HepG2 (cell line): ENCODE measurements around the gene DOK1. TPM values are rescaled to one million over a fixed set of nuclear protein-coding genes. Genes with fewer than 3 reads are reported as not detected.

Experiments used
- ATAC-seq: fragments of 200-7000 bp; cut with Tn5 transposase; 3 replicates; pipeline ENCODE4 v1.9.1; 2020; ENCODE audit warnings: mild to moderate bottlenecking, moderate library complexity
- BruUV-seq: library from RNA; stranded (reverse); fragments of 400-500 nt; replicated peaks from 2 replicates; lab custom pipeline; 2021; lab: Mats Ljungman, UMichigan
- CTCF ChIA-PET: fragments of 300-600 bp; formaldehyde crosslinking; extraction: SDS; loops from one replicate; lab custom pipeline; 2021; ENCODE audit warnings: low total read pairs, inconsistent platforms, low intra/inter-chr PET ratio; lab: Yijun Ruan, JAX
- POLR2A ChIA-PET: fragments of 350-600 bp; sonication (Branson Sonifier 250); formaldehyde crosslinking; loops from one replicate; lab custom pipeline; 2020; ENCODE audit warnings: antibody characterized with exemption, inconsistent platforms; lab: Yijun Ruan, JAX
- DNase-seq: peaks from one replicate; pipeline ENCODE4 v3.0.0-alpha.2; 2015; ENCODE audit warnings: low spot score
- FAIRE-seq: peaks from 3 replicates; lab custom pipeline; 2011; peaks lifted over from hg19 to GRCh38; lab: Jason Lieb, UNC
- H2AFZ ChIP-seq: one replicate; pipeline ENCODE4 v1.6.1; 2011; ENCODE audit warnings: low read length, inconsistent platforms
- H3K27ac ChIP-seq: fragments of 300-600 bp; 3 replicates; pipeline ENCODE4 v1.8.0; 2011; ENCODE audit warnings: mixed run types, mild to moderate bottlenecking, mixed read lengths, low read length, inconsistent platforms; ENCODE audit not compliant: insufficient read depth; ENCODE audit errors: extremely low read length
- H3K27me3 ChIP-seq, 2 experiments: fragments of 200-600 bp in 1 of 2; 2 replicates in 1 of 2; 3 replicates in 1 of 2; pipeline versions ENCODE4 v1.6.0 to v1.8.0; 2011; ENCODE audit warnings: low read length in 2 of 2, mild to moderate bottlenecking in 2 of 2, moderate library complexity in 2 of 2, inconsistent platforms in 1 of 2; ENCODE audit not compliant: insufficient read depth in 2 of 2, control insufficient read depth in 1 of 2
- H3K36me3 ChIP-seq, 2 experiments: fragments of 200-600 bp in 1 of 2; replicated peaks in 1 of 2; 2 replicates in 1 of 2; 3 replicates in 1 of 2; pipeline versions ENCODE4 v1.5.1 to v1.8.0; 2011; ENCODE audit warnings: low read length in 2 of 2, inconsistent platforms in 1 of 2; ENCODE audit not compliant: insufficient read depth in 2 of 2, control insufficient read depth in 1 of 2
- H3K4me1 ChIP-seq: 2 replicates; pipeline ENCODE4 v1.5.1; 2012; ENCODE audit warnings: low read length, inconsistent platforms; ENCODE audit not compliant: insufficient read depth
- H3K4me2 ChIP-seq: 2 replicates; pipeline ENCODE4 v1.6.0; 2011; ENCODE audit warnings: low read depth, low read length, inconsistent platforms
- H3K4me3 ChIP-seq, 3 experiments: fragments of 200-600 bp in 1 of 3; sonication (generic), shearing (Covaris generic) in 1 of 3; replicated peaks in 1 of 3; 2 replicates each; pipeline ENCODE4 v1.5.1; 2011 to 2016; ENCODE audit warnings: low read length in 3 of 3, inconsistent platforms in 2 of 3, low read depth in 2 of 3, mild to moderate bottlenecking in 2 of 3, control low read depth in 1 of 3, mixed read lengths in 1 of 3; ENCODE audit not compliant: insufficient read depth in 1 of 3
- H3K79me2 ChIP-seq: one replicate; pipeline ENCODE4 v1.6.1; 2011; ENCODE audit warnings: low read length, inconsistent platforms; ENCODE audit not compliant: insufficient read depth
- H3K9ac ChIP-seq: 2 replicates; pipeline ENCODE4 v1.6.0; 2011; ENCODE audit warnings: mild to moderate bottlenecking, low read depth, low read length, inconsistent platforms; ENCODE audit not compliant: insufficient read depth
- H3K9me3 ChIP-seq: 2 replicates; pipeline ENCODE4 v1.5.1; 2012; ENCODE audit warnings: mild to moderate bottlenecking, low read length
- H4K20me1 ChIP-seq: 2 replicates; pipeline ENCODE4 v1.6.0; 2011; ENCODE audit warnings: inconsistent platforms, mild to moderate bottlenecking, low read length, moderate library complexity; ENCODE audit not compliant: insufficient read depth
- GPN1 ChIP-seq: sonication (generic); formaldehyde crosslinking; IDR thresholded peaks from 2 replicates; pipeline ENCODE4 v1.5.1; 2020; ENCODE audit warnings: missing genetic modification reagents, borderline replicate concordance
- NFYB ChIP-seq: sonication (generic); formaldehyde crosslinking; IDR thresholded peaks from 2 replicates; pipeline ENCODE4 v1.4.0; 2020; ENCODE audit warnings: missing genetic modification reagents
- TGIF2 ChIP-seq: IDR thresholded peaks from 2 replicates; pipeline ENCODE4 v1.6.1; 2016; ENCODE audit warnings: control low read depth, missing compliant biosample characterization
- ZNF263 ChIP-seq: sonication (generic); formaldehyde crosslinking; IDR thresholded peaks from 2 replicates; pipeline ENCODE4 v1.4.0; 2020; ENCODE audit warnings: missing genetic modification reagents
- ZNF703 ChIP-seq: sonication (generic); formaldehyde crosslinking; IDR thresholded peaks from 2 replicates; pipeline ENCODE4 v1.5.1; 2020; ENCODE audit warnings: missing genetic modification reagents, mild to moderate bottlenecking, moderate library complexity, borderline replicate concordance
- ZNF761 ChIP-seq: sonication (generic); formaldehyde crosslinking; conservative IDR thresholded peaks from 2 replicates; pipeline ENCODE4 v1.4.0; 2020; ENCODE audit warnings: mild to moderate bottlenecking, missing genetic modification reagents
- ZNF879 ChIP-seq: sonication (generic); formaldehyde crosslinking; IDR thresholded peaks from 2 replicates; pipeline ENCODE4 v1.8.1; 2023; ENCODE audit warnings: missing genetic modification reagents
- WGBS: methylation state at CpG from one replicate; pipeline ENCODE4 v1.1.6; 2017; ENCODE audit warnings: low lambda C conversion rate; 5-methylcytosine and 5-hydroxymethylcytosine counted together
- in situ Hi-C: cut with HindIII; loops from 2 replicates; pipeline ENCODE4 v1.10.0; 2017; ENCODE audit warnings: low pct_unique_long_range_greater_than_20kb; ENCODE audit not compliant: extremely low pct_ligation_motif_present
- intact Hi-C: fragments of 100-400 bp; cut with micrococcal nuclease; formaldehyde crosslinking; loops from one replicate; pipeline ENCODE4 v1.10.0; 2022; ENCODE audit not compliant: unreplicated experiment
- polyA plus RNA-seq, 8 experiments: library from polyadenylated mRNA; depleted of rRNA in 3 of 8; stranded (reverse) in 7 of 8; unstranded in 1 of 8; fragments of >200 nt; fragmentation: Illumina TruSeq in 4 of 8; extraction: Trizol in 4 of 8; gene quantifications; 2 replicates each; pipeline versions ENCODE4 v1.2.1 to v1.2.3, GENCODE V29; 2011 to 2016; ENCODE audit warnings: low read depth in 4 of 8, missing spikeins in 1 of 8, mixed read lengths in 1 of 8; ENCODE audit not compliant: insufficient read depth in 1 of 8
- total RNA-seq, 5 experiments: library from RNA; depleted of rRNA; stranded (reverse); fragments of >200 nt; fragmentation: Illumina TruSeq; extraction: Trizol; gene quantifications; 2 replicates each; pipeline ENCODE4 v1.2.3, GENCODE V29; 2016; ENCODE audit warnings: low read depth in 1 of 5
- TF ChIP-seq, protein P1 (sequence below): sonication (generic); formaldehyde crosslinking; IDR thresholded peaks from 2 replicates; pipeline ENCODE4 v1.4.0; 2020; ENCODE audit warnings: mild to moderate bottlenecking, missing genetic modification reagents
- TF ChIP-seq, protein P2 (sequence below), 2 experiments: fragments of 450-650 bp in 1 of 2; sonication (generic) in 1 of 2; formaldehyde crosslinking in 1 of 2; IDR thresholded peaks; 2 replicates each; pipeline versions ENCODE4 v1.6.1 to v1.8.0; 2016 to 2022; ENCODE audit warnings: antibody characterized with exemption in 1 of 2, mild to moderate bottlenecking in 1 of 2, missing genetic modification reagents in 1 of 2
- TF ChIP-seq, protein P3 (sequence below): sonication (generic); formaldehyde crosslinking; IDR thresholded peaks from 2 replicates; pipeline ENCODE4 v1.5.1; 2020; ENCODE audit warnings: mild to moderate bottlenecking, missing genetic modification reagents
- TF ChIP-seq, protein P4 (sequence below): sonication (generic); formaldehyde crosslinking; IDR thresholded peaks from 2 replicates; pipeline ENCODE4 v1.5.0; 2020; ENCODE audit warnings: missing genetic modification reagents, mild to moderate bottlenecking, borderline replicate concordance

DOK1 gene
- total and polyA plus RNA-seq, 2 of the 13 experiments (the other 11 are each of a cell fraction or from before 2014, with no cell fraction given): 0.53 to 0.74 TPM

DNA sequence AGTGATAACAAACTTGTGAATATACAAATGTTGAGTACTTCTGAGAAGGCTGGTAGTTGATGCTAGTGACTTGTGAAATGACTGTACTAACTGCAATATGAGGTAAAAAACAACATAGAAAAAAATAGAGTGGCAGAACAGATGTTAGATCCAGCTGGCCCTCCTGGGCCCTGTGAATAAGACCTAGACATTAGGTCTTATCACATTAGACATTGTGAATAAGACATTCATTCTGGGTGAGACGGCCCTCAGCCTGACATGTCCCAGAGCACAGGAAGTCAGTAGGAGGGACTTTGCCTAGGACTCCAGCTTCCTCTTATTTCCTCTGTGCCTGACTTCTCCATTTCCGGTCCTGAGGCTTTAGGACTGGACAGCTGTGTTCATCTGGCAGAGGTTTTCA is 22.9 kb downstream of the DOK1 start:
- DNase-seq: no peak
- in situ Hi-C loops: no loop called here
- H3K27me3 ChIP-seq: peaks cover 0 to 27% of the 10 kb centered on the region in 2 experiments; a peak in 4 of 5 replicates
- H3K4me2 ChIP-seq: 0 out of 2 replicates have a peak overlapping the region, but pooled peaks have one; percentile 21
- no peaks in the 10 kb centered on the region for H3K9me3 ChIP-seq
- H3K4me1 ChIP-seq: peaks cover 4% of the 10 kb centered on the region
- ChIA-PET CTCF (no interaction called here), POLR2A (no interaction called here)
- no peaks in the 10 kb centered on the region for H3K79me2 ChIP-seq
- intact Hi-C loops: no loop called here
- H3K9ac ChIP-seq: no peak overlapping the region
- no TSS peak for BruUV-seq
- WGBS: 0% methylated on average over 2 of the region's 2 CpGs
- peak overlapping the region; percentile 20 for H2AFZ ChIP-seq
- no peak overlapping the region for H3K27ac ChIP-seq
- no peaks in the 10 kb centered on the region for H3K36me3 ChIP-seq
- ATAC-seq: peak; percentile 59; the same call in 2 of the 3 replicates
- H3K4me3 ChIP-seq: no peak overlapping the region
- no peak for FAIRE-seq
- no peaks in the 10 kb centered on the region for H4K20me1 ChIP-seq
- no peak for TF ChIP-seq ZNF703 (CRISPR knock-in tag)
- 0 out of 2 replicates have a peak, but pooled peaks have one; percentile 22 for TF ChIP-seq NFYB (CRISPR knock-in tag)
- TF ChIP-seq, protein P1, sequence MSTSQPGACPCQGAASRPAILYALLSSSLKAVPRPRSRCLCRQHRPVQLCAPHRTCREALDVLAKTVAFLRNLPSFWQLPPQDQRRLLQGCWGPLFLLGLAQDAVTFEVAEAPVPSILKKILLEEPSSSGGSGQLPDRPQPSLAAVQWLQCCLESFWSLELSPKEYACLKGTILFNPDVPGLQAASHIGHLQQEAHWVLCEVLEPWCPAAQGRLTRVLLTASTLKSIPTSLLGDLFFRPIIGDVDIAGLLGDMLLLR (CRISPR knock-in tag): no peak
- TF ChIP-seq ZNF879 (CRISPR knock-in tag): no peak
- TF ChIP-seq ZNF263 (CRISPR knock-in tag): no peak
- no peak for TF ChIP-seq TGIF2 (CRISPR knock-in tag)
- TF ChIP-seq, protein P2, sequence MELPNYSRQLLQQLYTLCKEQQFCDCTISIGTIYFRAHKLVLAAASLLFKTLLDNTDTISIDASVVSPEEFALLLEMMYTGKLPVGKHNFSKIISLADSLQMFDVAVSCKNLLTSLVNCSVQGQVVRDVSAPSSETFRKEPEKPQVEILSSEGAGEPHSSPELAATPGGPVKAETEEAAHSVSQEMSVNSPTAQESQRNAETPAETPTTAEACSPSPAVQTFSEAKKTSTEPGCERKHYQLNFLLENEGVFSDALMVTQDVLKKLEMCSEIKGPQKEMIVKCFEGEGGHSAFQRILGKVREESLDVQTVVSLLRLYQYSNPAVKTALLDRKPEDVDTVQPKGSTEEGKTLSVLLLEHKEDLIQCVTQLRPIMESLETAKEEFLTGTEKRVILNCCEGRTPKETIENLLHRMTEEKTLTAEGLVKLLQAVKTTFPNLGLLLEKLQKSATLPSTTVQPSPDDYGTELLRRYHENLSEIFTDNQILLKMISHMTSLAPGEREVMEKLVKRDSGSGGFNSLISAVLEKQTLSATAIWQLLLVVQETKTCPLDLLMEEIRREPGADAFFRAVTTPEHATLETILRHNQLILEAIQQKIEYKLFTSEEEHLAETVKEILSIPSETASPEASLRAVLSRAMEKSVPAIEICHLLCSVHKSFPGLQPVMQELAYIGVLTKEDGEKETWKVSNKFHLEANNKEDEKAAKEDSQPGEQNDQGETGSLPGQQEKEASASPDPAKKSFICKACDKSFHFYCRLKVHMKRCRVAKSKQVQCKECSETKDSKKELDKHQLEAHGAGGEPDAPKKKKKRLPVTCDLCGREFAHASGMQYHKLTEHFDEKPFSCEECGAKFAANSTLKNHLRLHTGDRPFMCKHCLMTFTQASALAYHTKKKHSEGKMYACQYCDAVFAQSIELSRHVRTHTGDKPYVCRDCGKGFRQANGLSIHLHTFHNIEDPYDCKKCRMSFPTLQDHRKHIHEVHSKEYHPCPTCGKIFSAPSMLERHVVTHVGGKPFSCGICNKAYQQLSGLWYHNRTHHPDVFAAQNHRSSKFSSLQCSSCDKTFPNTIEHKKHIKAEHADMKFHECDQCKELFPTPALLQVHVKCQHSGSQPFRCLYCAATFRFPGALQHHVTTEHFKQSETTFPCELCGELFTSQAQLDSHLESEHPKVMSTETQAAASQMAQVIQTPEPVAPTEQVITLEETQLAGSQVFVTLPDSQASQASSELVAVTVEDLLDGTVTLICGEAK (IDR thresholded peaks at IDR 0.05): peak; percentile 15; the same call in 1 of the 2 replicates
- TF ChIP-seq, protein P2 (CRISPR knock-in tag; IDR thresholded peaks at IDR 0.05): no peak
- TF ChIP-seq GPN1 (CRISPR knock-in tag): no peak
- TF ChIP-seq, protein P3, sequence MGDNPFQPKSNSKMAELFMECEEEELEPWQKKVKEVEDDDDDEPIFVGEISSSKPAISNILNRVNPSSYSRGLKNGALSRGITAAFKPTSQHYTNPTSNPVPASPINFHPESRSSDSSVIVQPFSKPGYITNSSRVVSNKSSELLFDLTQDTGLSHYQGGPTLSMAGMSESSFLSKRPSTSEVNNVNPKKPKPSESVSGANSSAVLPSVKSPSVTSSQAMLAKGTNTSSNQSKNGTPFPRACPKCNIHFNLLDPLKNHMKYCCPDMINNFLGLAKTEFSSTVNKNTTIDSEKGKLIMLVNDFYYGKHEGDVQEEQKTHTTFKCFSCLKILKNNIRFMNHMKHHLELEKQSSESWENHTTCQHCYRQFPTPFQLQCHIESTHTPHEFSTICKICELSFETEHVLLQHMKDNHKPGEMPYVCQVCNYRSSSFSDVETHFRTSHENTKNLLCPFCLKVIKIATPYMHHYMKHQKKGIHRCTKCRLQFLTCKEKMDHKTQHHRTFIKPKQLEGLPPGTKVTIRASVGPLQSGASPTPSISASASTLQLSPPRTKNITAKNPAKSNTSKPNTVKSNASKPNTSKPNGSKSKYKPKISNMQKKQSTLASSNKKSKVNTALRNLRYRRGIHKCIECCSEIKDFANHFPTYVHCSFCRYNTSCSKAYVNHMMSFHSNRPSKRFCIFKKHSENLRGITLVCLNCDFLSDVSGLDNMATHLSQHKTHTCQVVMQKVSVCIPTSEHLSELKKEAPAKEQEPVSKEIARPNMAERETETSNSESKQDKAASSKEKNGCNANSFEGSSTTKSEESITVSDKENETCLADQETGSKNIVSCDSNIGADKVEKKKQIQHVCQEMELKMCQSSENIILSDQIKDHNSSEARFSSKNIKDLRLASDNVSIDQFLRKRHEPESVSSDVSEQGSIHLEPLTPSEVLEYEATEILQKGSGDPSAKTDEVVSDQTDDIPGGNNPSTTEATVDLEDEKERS: no peak
- TF ChIP-seq ZNF761 (CRISPR knock-in tag): no peak
- TF ChIP-seq, protein P4, sequence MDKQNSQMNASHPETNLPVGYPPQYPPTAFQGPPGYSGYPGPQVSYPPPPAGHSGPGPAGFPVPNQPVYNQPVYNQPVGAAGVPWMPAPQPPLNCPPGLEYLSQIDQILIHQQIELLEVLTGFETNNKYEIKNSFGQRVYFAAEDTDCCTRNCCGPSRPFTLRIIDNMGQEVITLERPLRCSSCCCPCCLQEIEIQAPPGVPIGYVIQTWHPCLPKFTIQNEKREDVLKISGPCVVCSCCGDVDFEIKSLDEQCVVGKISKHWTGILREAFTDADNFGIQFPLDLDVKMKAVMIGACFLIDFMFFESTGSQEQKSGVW (CRISPR knock-in tag): no peak
